DMS79 treated with DMSO at 0.1 percent for 48 hours (cell line): ENCODE measurements around the gene RNF39.

Experiments used
- DNase-seq: peaks from one replicate; lab custom pipeline; 2025; lab: John Stamatoyannopoulos, UW

RNF39 gene

GRCh38 chr6:30097902-30098768 lies 22.6 kb upstream of the RNF39 start:
- DNase-seq, result no peak

- no peak for DNase-seq
These were observed 21.3 kb upstream of the RNF39 start for GRCh38 chr6:30096829-30097228.

DNA sequence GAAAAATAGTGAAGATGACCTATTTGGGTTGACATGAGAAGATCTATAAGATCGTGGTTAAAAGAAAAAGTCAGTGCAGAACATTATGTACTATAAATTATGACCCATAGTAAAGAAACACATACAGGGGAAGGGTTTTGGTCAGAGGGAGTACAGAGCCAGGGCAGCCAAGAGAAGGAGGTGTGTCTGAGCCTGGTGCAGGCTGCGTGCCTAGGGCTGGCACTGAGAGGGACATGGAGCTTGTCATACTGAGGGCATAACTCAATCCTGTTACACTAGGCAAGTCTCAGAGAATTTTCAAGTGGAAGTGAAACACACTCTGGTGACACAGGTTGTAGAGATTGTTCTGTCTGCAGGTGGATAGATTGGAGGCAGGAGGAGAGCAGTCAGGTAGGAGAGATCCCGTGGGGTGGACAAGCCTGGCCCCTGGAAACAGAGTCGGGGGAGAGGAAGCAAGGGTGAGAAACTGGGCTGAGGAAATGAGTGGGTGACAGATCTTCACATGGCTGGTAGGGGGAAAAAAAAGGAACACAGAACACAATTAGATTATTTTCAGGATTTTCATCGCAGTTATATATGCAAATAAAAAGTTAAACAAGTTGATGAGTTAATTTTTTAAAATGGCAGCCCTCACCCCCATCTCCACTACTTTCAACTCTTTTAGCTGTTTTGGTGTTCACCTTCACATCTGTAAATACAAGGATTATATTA lies 18.5 kb upstream of the RNF39 start:
- DNase-seq, result no peak

DNA sequence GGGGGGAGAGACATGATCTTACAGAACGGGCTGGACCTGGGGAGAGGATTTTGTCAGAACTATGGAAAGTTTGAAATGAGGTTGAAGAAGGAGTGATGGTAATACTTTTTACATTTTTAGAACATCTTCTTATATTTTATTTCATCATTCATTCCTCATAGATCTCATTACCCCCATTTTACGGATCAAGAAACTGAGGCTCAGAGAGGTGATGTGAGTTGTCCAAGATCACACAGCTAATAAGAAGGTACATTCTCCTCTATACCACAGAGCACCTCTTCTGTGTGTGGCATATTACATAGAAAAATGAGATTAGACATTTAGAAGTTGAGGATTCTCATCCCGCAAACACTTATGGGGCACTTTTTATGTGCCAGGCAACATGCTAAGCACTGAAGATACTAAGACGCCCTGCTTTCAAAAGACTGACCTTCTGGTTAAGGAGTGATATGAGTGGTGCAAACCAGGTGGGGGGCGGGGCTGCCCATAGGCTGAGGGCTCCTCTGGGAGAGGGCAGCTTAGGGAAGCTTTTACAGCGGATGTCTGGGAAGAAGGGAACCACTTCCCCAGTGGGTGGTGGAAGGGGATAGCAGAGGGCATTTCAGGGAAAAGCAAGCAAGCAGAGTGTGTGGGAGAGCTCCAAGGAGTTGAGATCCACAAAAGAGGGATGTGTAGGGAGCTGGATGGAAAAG lies 17.4 kb upstream of the RNF39 start:
- no peak for DNase-seq

DNA sequence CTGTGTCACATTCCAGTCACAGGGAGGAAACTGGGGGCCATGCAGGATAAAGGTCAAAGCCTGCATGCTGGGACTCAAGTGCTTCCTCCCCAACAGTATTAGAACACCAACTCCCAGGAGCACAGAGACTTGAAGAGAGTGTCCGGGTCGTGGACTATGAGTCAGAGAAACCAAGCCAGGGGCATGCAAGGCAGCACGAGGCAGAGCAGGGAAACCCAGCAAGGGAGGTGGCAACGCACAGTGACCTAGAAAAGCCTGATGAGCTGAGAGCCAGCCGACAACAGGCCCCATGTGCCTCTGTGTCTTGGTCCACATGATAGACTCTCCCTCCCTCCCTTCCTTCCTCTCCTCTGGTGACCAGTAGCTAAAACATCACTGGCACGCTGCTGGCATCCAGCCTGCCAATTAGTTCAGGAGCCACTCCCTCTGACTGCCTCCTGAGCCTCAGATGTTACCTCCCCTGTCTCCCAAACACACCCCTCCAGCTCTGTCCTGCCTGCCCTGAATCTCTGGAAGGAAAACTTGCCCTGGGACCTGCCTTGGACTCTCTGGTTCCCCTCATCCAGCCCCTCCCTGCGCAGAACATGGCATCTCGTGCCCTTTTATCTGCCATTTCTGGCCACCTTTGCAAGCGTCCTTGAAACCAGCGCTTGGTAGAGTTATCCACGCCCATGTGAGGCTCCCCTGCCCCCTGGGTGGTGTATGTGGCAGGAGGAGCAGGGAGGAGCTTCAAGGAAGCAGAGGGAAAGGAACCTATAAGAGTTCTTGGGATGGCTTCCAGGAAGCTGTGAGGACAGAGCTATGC lies 16.2 kb upstream of the RNF39 start:
- no peak for DNase-seq

DNA sequence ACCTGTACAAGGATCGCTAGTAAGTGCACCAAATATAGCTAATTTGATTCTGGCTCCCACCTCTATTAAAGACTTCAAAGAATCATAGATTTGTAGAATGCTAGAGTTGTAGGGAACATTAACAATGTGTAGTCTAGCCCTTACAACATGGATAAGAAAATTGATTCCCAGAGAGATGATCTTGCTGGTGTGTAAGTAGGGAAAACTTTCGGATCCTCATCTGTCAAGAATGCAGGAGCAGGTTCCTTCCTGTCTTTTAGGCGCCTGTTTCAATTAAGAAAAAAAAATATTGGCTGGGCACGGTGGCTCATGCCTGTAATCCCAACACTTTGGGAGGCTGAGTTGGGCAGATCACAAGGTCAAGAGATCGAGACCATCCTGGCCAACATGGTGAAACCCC lies 12.3 kb upstream of the RNF39 start:
- no peak for DNase-seq

DNA sequence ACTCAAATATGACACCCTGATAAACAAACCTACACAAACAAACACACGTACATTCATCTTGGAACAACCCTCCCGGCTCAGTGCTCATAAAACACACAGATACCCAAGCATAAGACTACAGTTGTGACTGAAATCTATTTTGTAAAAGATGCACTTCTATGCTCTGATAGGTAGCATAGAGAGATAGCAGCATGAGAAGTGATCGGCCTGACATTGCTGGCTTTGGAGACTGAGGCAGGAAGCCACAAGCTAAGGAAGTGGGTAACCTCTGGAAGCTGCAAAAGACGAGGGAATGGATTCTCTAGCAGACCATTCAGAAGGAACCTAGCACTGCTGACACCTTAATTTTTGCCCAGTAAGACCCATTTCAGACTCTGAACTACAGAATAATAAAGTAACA lies 1.6 kb upstream of the RNF39 start:
- DNase-seq, result no peak

DNA sequence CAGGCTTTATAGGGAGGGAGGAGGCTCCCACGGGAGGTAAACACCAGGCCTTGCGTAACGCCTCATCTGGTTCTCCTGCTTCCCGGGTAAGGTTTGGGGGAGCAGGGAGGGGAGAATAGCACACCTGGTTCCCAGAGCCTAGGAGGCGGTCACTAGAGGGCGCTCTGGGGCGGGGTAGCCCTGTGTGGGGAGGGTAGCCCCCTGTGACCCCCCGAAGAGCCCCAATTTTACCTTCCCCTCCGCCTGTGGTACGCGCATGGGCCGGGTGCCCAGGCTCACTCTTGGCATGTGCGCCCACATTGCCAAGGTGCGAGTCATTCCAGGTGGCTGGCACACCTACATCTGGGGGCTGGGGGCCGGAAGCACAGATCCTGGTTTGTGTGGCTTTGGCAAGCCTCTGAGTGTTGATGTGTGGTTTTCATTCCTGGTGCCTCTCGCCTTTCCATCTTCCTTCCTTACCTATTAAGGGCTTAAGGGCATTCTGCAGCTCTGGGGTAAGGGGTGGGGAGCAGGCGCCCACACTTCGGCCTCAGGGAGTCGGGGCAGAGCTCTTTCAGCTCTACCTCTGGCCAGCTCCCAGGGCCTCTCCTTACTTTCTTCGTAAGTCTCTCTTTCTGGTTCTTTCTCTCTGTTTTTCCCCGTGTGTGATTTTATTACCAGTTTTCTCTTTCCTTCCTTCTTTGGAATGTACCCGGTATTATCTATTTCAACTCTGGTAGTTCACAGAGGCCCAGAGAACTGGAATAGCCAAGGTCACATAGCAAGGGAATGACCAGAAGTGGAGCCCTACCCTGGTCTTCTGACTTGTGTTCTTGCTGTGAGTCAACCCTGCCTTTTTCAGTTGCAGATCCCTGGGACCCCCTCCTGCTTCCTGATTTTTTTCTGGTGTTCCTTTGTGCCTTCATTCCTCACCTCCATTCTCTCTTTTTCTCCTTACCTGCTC lies 492 bp upstream of the RNF39 start:
- peak; percentile 24 for DNase-seq

DNA sequence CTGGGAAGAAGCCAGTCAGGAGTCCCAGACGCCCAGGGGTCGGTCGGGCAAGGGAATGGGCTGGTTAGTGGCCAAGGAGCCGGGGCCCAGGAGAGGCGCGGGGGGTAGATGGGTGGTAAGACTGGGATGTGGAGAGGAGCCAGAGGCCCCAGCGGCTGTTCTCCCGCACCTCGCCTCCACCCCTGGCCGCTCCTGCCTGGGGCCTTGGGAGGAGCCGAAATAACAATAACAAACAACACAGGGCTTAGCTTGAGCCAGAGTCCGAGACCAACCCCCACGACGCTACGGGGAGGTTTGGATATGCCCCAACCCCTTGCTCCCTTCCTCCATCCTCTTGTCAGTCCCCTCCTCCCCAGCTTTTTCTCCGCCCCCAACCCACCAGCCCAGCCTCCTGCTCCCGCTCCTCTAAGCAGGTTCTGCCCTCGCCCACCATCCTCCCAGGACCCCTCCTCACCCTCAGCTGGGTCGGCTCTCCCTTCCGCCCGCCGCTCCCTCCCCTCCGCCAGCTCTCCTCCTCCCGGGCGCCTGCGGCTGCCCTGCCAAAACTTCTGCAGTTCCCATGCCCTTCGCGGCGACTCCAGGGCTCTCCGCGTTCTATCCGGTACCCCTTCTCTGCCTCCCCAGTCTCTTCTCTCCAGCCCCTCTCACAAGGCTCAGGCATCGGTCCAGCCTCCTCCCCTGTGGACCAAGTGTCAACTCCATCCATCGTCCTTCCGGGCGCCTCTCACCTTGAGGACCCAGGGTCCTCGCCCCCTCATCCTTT lies 1.1 kb downstream of the RNF39 start:
- no peak for DNase-seq

- DNase-seq, result no peak
These were observed 1.9 kb downstream of the RNF39 start for GRCh38 chr6:30073489-30074235.

DNA sequence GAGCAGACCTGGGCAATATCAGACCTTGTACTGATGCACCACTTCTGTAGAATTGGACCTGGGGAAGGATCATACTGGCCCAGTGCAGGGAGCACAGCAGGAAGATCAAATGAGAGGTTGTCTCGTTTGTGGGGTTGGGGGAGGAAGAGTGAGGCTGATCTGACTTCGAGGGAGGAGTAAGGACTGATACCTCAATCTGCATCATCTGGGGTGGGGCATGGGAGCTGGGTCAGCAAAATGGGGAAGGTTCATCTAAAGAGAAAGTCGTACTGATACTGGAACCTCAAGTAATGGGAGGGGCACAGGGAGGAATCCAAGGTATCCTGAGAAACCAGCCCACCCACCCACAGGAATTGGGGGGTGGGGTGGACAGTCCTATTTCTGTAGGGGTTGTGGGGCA lies 3.7 kb downstream of the RNF39 start:
- no peak for DNase-seq

DNA sequence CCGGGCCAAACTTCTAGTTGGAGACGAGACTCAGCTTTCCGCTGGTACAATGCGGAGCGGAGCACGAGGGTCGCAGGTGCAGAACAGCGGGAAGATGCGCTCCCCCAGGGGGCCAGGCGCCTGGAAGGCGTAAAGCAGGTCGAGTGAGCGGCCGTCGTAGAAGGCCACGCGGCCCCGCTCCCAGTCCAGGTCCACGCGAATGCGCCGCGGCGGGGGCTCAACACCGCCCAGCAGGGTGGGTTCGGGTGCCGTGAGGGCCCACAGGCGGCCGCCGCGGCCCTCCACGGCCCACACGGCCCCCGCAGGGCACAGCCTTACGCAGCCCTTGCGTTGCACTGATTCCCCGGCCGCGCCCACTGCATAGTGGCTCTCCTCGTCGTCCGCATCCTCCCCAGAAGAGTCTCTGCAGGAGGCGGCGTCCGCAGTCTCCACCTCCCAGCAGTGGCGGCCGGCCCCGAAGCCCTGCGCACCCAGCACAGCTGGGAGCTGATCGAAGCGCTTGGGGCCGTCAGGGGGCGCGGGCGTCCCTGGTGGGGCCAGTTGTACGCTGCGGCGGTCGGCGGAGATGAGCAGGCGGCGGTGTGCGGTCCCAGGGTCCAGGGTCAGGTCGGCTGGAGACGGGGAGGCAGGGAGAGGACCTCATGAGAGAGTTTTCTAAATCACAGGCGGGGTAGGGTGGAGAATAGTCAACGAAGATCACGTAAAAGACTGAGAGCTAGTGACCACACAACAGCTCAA lies 4.3 kb downstream of the RNF39 start:
- DNase-seq, result no peak

DNA sequence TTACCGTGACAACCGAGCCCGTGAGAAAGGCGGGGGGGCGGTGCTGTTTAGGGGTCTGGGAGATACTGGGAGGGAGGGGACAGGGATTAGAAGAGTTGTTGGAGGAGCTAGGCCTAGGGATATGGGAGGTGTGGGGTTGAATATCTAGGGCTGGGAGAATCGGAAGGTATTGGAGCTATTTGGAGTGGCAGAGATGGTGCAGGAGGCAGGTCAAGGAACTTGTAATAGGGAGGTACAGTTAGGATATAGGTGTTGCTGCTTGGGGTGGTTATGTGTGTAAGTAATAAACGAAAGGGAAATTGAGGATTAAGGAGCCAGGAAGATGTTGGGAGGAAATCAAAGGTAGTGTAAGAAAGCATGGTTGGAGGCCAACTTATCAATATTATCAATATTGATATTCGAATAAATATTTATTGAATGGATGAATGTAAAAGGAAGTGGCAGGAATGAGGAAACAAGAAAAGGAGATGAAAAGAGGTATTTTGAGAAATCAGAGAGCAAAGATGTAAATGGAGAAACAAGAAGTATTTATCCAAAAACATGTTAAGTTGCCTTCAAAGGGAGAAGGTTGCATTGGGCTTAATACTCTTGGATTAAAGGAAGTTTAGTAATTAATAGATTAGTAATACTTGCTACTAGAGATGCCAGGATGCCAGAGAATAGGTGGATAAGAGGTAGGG lies 8.0 kb downstream of the RNF39 start:
- no peak for DNase-seq

DNA sequence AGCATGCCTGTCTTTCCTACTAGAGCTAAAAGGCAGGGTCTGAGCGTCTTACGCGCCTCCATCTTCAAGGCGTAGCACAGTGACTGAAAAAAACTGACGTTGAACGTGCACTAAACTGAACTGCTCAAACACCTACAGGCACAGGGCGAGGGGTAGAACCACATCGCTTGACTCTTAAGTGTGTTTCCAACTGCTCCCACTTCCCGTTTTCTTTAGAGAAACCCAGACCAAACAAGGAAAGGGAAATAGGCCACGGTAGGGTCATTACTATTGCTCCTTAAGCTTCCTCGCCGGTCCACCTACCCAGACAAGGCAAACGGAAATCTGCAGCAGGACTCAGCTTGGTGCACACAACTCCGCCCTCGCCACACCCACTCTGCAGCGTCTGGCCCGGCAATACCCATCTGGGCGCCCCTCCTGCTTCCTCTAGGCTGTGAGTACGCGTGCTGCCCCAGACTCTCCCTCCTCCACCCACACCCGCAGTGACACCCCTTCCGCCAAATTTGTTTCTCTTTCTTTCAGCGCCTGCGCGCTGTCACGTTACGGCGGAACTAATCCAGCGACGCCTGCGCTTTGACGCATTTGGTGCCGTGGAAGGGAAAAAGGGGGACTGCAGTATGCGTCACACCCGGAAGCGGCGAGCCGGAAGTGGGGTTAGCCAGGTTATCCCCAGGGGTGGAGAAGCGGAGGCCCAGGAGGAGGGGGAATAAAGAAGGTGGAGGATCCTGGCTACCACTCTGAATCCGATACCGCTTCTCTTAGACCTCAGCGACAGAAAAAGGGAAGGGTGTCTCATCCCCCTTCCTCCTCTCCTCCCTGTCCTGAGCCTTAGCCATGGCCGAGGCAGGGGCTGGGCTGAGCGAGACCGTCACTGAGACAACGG lies 8.8 kb downstream of the RNF39 start, which contains the start of gene PPP1R11:
Gene PPP1R11 (plus strand): TSS at position 622 of the 883 bp plus-strand sequence. CDS start 213 bp downstream, at position 835.
- peak; percentile 99 for DNase-seq

DNA sequence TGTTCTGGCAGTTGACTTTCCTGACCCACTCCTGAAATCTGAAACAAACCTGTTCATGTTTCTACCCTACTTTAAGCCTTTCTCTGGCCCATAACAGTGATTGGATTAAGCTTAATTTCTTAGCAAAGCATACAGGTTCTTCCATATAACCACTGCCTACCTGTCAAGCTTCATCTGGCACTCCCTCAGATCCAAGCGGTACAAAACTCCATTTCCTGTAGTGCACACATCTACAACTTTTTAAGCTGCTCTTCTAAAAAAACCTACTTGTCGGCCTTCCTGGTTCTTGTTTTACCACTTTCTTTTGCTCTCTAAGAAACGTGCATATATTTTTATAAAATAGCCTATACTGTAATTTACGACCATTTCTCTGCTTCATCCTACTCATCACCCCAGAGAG lies 9.5 kb downstream of the RNF39 start:
- peak; percentile 38 for DNase-seq

DNA sequence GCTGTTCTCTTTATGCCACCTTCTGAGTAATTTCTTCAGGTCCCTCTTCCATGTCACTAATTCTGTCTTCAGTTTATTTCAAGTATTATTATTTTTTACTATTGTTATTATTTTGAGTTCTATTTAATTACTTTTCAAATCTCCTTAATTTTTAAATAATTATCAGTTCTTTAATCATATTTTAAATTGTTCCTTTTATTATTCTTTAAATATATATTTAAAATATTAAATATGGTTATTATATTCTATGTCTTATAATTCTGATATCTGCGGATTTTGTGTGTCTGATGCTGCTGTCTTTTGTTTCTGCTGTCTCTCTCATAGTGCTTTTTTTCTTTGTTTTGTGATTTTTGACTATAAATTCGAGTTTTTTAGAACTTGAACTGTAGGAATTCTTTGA lies 12.3 kb downstream of the RNF39 start:
- no peak for DNase-seq
